Large intestine (tissue), 3 donors: Measurements from ENCODE around the gene APRT. TPM values are rescaled to one million over a fixed set of nuclear protein-coding genes. Genes with fewer than 3 reads are reported as not detected.

Experiments
- DNase-seq, 2 donors: peaks; one replicate each; pipeline versions ENCODE4 v3.0.0 to v3.0.0-alpha.2; 2013
- H3K27ac ChIP-seq: one replicate; pipeline ENCODE4 v1.5.1; 2013; ENCODE audit warnings: low read length
- H3K27me3 ChIP-seq: 2 replicates; pipeline ENCODE4 v1.6.1; 2013; ENCODE audit warnings: low read length; ENCODE audit not compliant: control insufficient read depth, insufficient read depth
- H3K36me3 ChIP-seq: 2 replicates; pipeline ENCODE4 v1.6.1; 2013; ENCODE audit warnings: low read length; ENCODE audit not compliant: control insufficient read depth, insufficient read depth
- H3K4me1 ChIP-seq: one replicate; pipeline ENCODE4 v1.6.1; 2013; ENCODE audit warnings: low read length; ENCODE audit not compliant: control insufficient read depth, insufficient read depth
- H3K4me3 ChIP-seq: one replicate; pipeline ENCODE4 v1.5.1; 2013; ENCODE audit warnings: low read length
- H3K9me3 ChIP-seq: one replicate; pipeline ENCODE4 v1.6.1; 2013; ENCODE audit warnings: mild to moderate bottlenecking, low read depth, low read length, moderate library complexity; ENCODE audit not compliant: control insufficient read depth
- WGBS: methylation state at CpG from one replicate; pipeline ENCODE4 v1.1.5; 2013; ENCODE audit warnings: low lambda C conversion rate; ENCODE audit not compliant: insufficient coverage; 5-methylcytosine and 5-hydroxymethylcytosine counted together
- polyA plus RNA-seq: library from polyadenylated mRNA; unstranded; fragments of 120-200 nt; gene quantifications from one replicate; pipeline ENCODE4 v1.2.1, GENCODE V29; 2013

APRT gene
- polyA plus RNA-seq, 1 donor: 117 TPM

- peaks cover 8% of the 10 kb centered on the region for H3K9me3 ChIP-seq
- H3K4me3 ChIP-seq: no peak overlapping the region
- H3K27ac ChIP-seq: no peak overlapping the region
- no peaks in the 10 kb centered on the region for H3K27me3 ChIP-seq
- DNase-seq: no peak
- peaks cover 6% of the 10 kb centered on the region for H3K36me3 ChIP-seq
- peaks cover 33% of the 10 kb centered on the region for H3K4me1 ChIP-seq
- WGBS: no CpG with 5 or more reads among the region's 14 CpGs
These were observed 48.1 kb downstream of the APRT start for GRCh38 chr16:88763502-88764053.

GRCh38 chr16:88762941-88763340, 48.8 kb downstream of the APRT start:
- Histone ChIP-seq H3K36me3 (peaks cover 6% of the 10 kb centered on the region), H3K9me3 (peaks cover 7% of the 10 kb centered on the region), H3K4me1 (peaks cover 27% of the 10 kb centered on the region), H3K27me3 (no peaks in the 10 kb centered on the region), H3K4me3 (no peak overlapping the region), H3K27ac (no peak overlapping the region)
- no CpG with 5 or more reads among the region's 10 CpGs for WGBS
- no peak for DNase-seq

GRCh38 chr16:88762258-88762870, 49.4 kb downstream of the APRT start:
- no peak overlapping the region for H3K27ac ChIP-seq
- H3K4me1 ChIP-seq: peaks cover 24% of the 10 kb centered on the region
- H3K9me3 ChIP-seq: peaks cover 6% of the 10 kb centered on the region
- DNase-seq: no peak
- no peak overlapping the region for H3K4me3 ChIP-seq
- H3K36me3 ChIP-seq: peaks cover 6% of the 10 kb centered on the region
- WGBS: no CpG with 5 or more reads among the region's 16 CpGs
- H3K27me3 ChIP-seq: no peaks in the 10 kb centered on the region

- Histone ChIP-seq H3K27me3 (no peaks in the 10 kb centered on the region), H3K36me3 (peaks cover 6% of the 10 kb centered on the region), H3K4me3 (no peak overlapping the region), H3K4me1 (peaks cover 24% of the 10 kb centered on the region), H3K27ac (no peak overlapping the region), H3K9me3 (peaks cover 6% of the 10 kb centered on the region)
- DNase-seq: no peak
- no CpG with 5 or more reads among the region's 10 CpGs for WGBS
These were observed 49.9 kb downstream of the APRT start for GRCh38 chr16:88761830-88762229.

GRCh38 chr16:88761143-88761534, 50.6 kb downstream of the APRT start:
- H3K4me3 ChIP-seq: no peak overlapping the region
- peaks cover 24% of the 10 kb centered on the region for H3K4me1 ChIP-seq
- WGBS: no CpG with 5 or more reads among the region's 11 CpGs
- peaks cover 6% of the 10 kb centered on the region for H3K36me3 ChIP-seq
- H3K27me3 ChIP-seq: no peaks in the 10 kb centered on the region
- no peak for DNase-seq
- no peak overlapping the region for H3K27ac ChIP-seq
- peaks cover 6% of the 10 kb centered on the region for H3K9me3 ChIP-seq

GRCh38 chr16:88760424-88761142, 51.1 kb downstream of the APRT start:
- no peak overlapping the region for H3K4me3 ChIP-seq
- peaks cover 24% of the 10 kb centered on the region for H3K4me1 ChIP-seq
- peaks cover 6% of the 10 kb centered on the region for H3K9me3 ChIP-seq
- H3K36me3 ChIP-seq: peaks cover 4% of the 10 kb centered on the region
- DNase-seq: no peak
- no CpG with 5 or more reads among the region's 24 CpGs for WGBS
- H3K27me3 ChIP-seq: no peaks in the 10 kb centered on the region
- peak overlapping the region; percentile 33 for H3K27ac ChIP-seq

- Histone ChIP-seq H3K9me3 (peaks cover 6% of the 10 kb centered on the region), H3K4me1 (peaks cover 27% of the 10 kb centered on the region), H3K27me3 (no peaks in the 10 kb centered on the region), H3K36me3 (peaks cover 4% of the 10 kb centered on the region), H3K27ac (peak overlapping the region; percentile 44), H3K4me3 (no peak overlapping the region)
- DNase-seq: no peak
- no CpG with 5 or more reads among the region's 22 CpGs for WGBS
These were observed 51.8 kb downstream of the APRT start for GRCh38 chr16:88759976-88760350.

Other genes starting within 250 kb of the APRT start
- gene ZC3H18, start 241.5 kb downstream of the APRT start, polyA plus RNA-seq: 34.3 TPM
- gene IL17C, start 173.4 kb downstream of the APRT start, polyA plus RNA-seq: not detected
- gene CYBA, start 160.9 kb downstream of the APRT start, polyA plus RNA-seq: 195 TPM
- 41.0 TPM for gene MVD, start 148.8 kb downstream of the APRT start, polyA plus RNA-seq
- gene SNAI3, start 125.4 kb downstream of the APRT start, polyA plus RNA-seq: 1.1 TPM
- gene RNF166, start 105.5 kb downstream of the APRT start, polyA plus RNA-seq: 13.3 TPM
- 11.0 TPM for gene CTU2, start 105.4 kb downstream of the APRT start, polyA plus RNA-seq
- 92.9 TPM for gene PIEZO1, start 26.7 kb downstream of the APRT start, polyA plus RNA-seq
- gene CDT1, start 8.1 kb downstream of the APRT start, polyA plus RNA-seq: 14.0 TPM
- 32.2 TPM for gene GALNS, start 45.0 kb upstream of the APRT start, polyA plus RNA-seq
- 96.0 TPM for gene TRAPPC2L, start 45.2 kb upstream of the APRT start, polyA plus RNA-seq
- 0.12 TPM for gene PABPN1L, start 54.7 kb upstream of the APRT start, polyA plus RNA-seq
- gene CBFA2T3, start 165.3 kb upstream of the APRT start, polyA plus RNA-seq: 7.4 TPM